HG03196 (cell line): ENCODE results near the gene ARHGEF40.
A peak's percentile ranks its signal among the peaks of the same experiment; 100 is the strongest.

Experiments used
- ATAC-seq: cut with Tn5 transposase; IDR thresholded peaks from one replicate; pipeline ENCODE4 v1.9.1; 2021; ENCODE audit not compliant: unreplicated experiment

The ARHGEF40 gene

GRCh38 chr14:21078726-21079125, 8.6 kb downstream of the ARHGEF40 start:
- ATAC-seq, result no peak

DNA sequence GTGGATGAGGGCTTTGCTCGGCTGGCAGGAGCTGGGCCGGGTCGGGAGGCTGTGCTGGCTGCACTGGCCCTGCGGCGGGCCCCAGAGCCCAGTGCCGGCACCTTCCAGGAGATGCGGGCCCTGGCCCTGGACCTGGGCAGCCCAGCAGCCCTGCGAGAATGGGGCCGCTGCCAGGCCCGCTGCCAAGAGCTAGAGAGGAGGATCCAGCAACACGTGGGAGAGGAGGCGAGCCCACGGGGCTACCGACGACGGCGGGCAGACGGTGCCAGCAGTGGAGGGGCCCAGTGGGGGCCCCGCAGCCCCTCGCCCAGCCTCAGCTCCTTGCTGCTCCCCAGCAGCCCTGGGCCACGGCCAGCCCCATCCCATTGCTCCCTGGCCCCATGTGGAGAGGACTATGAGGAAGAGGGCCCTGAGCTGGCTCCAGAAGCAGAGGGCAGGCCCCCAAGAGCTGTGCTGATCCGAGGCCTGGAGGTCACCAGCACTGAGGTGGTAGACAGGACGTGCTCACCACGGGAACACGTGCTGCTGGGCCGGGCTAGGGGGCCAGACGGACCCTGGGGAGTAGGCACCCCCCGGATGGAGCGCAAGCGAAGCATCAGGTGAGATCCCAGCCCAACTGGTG, 11.5 kb downstream of the ARHGEF40 start:
- no peak for ATAC-seq

GRCh38 chr14:21083565-21084325, 13.6 kb downstream of the ARHGEF40 start:
- no peak for ATAC-seq

DNA sequence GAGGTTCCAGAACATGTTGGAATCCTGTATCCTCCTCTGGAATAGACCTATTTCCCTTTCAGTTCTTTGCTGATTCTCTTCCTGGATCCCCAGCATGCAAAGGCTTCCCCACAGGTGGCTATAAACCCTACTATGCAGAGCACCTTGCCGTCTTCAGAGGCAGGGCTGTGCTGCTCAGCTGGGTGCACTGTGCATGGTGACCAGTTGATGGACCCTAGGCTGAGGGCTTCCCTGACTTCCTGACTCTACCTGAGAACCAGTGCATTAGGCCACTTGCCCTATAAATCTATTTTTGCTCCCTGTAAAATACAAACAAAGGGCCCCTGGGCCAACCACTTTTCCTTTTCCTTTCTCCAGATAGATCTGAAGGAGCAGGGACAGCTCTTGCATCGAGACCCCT, 14.3 kb downstream of the ARHGEF40 start:
- ATAC-seq, result no peak

- no peak for ATAC-seq
Measured at GRCh38 chr14:21084998-21085853, 15.1 kb downstream of the ARHGEF40 start.

- ATAC-seq, result no peak
Measured at GRCh38 chr14:21086908-21087293, 16.8 kb downstream of the ARHGEF40 start.

- peak; percentile 40 for ATAC-seq
Measured at GRCh38 chr14:21087294-21088091, 17.4 kb downstream of the ARHGEF40 start.

DNA sequence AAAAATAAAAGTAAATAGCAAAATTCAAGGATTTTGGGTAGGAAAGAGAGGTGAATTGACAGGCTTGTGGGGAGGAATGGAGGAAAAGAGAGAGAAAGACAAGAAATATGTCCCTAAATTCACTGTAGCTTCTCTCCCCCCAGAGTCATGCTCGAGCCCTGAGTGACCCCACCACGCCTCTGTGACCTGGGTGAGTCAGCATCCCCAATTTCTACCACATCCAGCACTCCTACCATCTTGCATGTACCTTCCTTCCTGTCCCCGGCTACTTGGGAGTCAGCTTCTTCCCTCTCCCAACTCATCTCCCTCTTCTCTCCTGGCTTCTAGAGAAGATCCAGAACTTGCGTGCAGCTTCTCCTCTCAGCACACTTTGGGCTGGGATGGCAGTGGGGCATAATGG, 18.6 kb downstream of the ARHGEF40 start:
- ATAC-seq, result no peak

DNA sequence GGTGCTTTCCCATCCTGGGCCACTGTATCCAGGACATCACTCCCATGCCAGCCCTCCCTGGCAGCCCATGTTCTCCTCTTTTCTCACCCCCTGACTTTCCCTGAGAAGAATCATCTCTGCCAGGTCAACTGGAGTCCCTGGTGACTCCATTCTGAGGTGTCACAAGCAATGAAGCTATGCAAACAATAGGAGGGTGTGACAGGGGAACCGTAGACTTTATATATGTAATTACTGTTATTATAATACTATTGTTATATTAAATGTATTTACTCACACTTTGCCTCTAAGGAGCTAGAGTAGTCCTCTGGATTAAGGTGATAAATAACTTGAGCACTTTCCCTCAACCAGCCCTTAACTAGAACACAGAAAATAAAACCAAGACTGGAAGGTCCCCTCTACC, 19.2 kb downstream of the ARHGEF40 start:
- ATAC-seq, result no peak

- ATAC-seq, result no peak
Measured at GRCh38 chr14:21089877-21090193, 19.7 kb downstream of the ARHGEF40 start.

GRCh38 chr14:21090194-21090939, 20.3 kb downstream of the ARHGEF40 start:
- ATAC-seq, result no peak

- ATAC-seq, result no peak
Measured at GRCh38 chr14:21090940-21091663, 21.0 kb downstream of the ARHGEF40 start.

GRCh38 chr14:21091821-21092272, 21.7 kb downstream of the ARHGEF40 start:
- no peak for ATAC-seq

GRCh38 chr14:21092273-21093011, 22.3 kb downstream of the ARHGEF40 start:
- ATAC-seq, result no peak

DNA sequence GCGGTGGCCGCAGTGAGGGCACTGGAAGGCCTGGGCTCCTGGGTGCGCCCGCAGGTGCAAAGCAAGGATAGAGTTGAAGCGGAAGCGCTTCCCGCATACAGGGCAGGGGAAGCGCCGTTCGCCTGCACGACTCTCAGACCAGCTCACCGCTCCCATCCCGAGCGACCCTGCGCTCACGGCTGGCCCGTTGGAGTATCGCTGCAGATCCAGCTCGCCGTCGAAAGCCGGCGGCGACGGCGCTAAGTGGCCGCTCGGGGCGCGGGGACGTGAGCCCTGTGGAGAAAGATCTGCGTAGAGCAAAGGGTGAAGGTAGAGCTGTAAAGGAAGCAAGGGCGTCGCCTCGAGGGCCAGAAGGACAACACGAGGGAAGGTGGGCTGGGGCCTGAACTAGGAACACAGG, 22.9 kb downstream of the ARHGEF40 start:
- no peak for ATAC-seq

- no peak for ATAC-seq
Measured at GRCh38 chr14:21093769-21094681, 23.9 kb downstream of the ARHGEF40 start.

DNA sequence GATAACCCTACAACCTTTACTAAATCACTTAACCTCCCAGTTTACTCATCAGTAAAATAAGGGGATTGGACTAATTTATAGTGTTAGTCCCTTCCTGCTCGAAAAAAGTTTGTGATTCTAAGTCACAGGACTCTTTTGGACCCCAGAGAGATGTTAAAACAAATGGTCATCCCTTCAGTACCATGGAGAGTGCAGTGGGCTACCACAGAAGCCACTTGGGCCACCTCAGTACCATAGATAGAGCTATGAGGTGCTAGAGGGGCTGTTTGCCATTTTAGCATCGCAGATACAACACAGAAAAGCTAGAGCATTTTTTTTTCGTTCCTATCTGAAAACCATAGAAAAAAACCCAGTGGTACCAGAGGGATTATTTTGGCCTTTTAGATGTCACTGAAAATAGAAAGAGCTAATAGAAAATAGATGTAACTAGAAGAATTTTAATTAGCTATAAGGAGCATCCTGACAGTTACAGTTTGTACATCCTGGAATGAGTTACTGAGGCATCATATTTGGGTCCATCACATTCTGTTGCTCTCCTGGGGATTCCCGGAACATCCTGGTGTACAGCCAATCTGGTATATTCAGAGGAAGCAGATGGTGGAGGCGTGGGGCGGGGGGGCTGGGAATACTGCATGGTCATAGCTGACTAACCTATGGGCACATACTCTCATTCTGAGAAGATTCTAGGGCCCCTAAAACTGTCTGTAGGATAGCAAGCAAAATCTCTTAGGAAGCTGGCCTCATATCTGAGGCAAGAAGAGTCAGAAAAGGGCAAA, 25.5 kb downstream of the ARHGEF40 start:
- no peak for ATAC-seq
